Ovary (tissue), 3 donors: ENCODE data around the gene WNT2.

Source experiments
- EP300 ChIP-seq: sonication (generic); formaldehyde crosslinking; IDR thresholded peaks from one replicate; pipeline ENCODE4 v1.6.1; 2017; ENCODE audit warnings: antibody characterized with exemption
- POLR2A ChIP-seq: fragments of 450-650 bp; IDR thresholded peaks from one replicate; pipeline ENCODE4 v1.6.1; 2017; ENCODE audit warnings: antibody characterized with exemption, mild to moderate bottlenecking, moderate library complexity
- TF ChIP-seq, protein P1 (sequence below), 3 donors: fragments of 450-650 bp in 2 of 3; fragments of 200-600 bp in 1 of 3; IDR thresholded peaks; one replicate each; pipeline versions ENCODE4 v1.5.1 to v1.8.0; 2016 to 2022; ENCODE audit warnings: antibody characterized with exemption in 3 of 3, mild to moderate bottlenecking in 1 of 3
- donor health status: DM: no; HTN: no; CAD: no.

DNA sequence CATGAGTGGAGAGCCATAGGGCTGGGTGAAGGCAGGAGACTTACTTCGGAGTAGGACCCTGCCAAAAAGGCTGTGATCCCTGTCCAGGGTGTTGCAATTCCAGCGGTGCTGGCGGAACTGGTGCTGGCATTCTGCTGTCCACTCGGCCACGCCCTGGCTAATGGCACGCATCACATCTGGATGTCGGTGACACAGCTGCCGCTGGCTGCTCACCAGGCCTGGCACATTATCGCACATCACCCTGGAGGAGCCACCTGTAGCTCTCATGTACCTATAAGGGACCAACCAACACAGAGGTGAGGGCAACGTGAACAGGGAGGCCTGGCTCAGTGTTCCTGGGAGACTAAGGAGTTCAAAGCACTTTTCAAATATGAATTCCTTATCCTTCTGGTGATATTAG lies 2.3 kb downstream of the WNT2 start:
- TF ChIP-seq, protein P1, sequence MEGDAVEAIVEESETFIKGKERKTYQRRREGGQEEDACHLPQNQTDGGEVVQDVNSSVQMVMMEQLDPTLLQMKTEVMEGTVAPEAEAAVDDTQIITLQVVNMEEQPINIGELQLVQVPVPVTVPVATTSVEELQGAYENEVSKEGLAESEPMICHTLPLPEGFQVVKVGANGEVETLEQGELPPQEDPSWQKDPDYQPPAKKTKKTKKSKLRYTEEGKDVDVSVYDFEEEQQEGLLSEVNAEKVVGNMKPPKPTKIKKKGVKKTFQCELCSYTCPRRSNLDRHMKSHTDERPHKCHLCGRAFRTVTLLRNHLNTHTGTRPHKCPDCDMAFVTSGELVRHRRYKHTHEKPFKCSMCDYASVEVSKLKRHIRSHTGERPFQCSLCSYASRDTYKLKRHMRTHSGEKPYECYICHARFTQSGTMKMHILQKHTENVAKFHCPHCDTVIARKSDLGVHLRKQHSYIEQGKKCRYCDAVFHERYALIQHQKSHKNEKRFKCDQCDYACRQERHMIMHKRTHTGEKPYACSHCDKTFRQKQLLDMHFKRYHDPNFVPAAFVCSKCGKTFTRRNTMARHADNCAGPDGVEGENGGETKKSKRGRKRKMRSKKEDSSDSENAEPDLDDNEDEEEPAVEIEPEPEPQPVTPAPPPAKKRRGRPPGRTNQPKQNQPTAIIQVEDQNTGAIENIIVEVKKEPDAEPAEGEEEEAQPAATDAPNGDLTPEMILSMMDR (IDR thresholded peaks at IDR 0.05): no peak
- TF ChIP-seq POLR2A (no peak), EP300 (no peak)
